Natural killer cell treated with Interleukin-12 subunit alpha and Interleukin-12 subunit beta and Interleukin-15 and Interleukin-18, amount 100 ng/mL, for 72 hours (primary cell): ENCODE measurements around the gene HOXA7. TPM values are rescaled to one million over a fixed set of nuclear protein-coding genes. Genes with fewer than 3 reads are reported as not detected.
A peak's percentile ranks its signal among the peaks of the same experiment; 100 is the strongest.

Source experiments
- ATAC-seq, 2 donors: fragments of 150-1000 bp; cut with Tn5 transposase in 1 of 2; sonication (Bioruptor Pico), chemical (Tn5 transposase) in 1 of 2; 2 replicates each; pipeline ENCODE4 v1.10.0; 2021
- DNase-seq: peaks from one replicate; pipeline ENCODE4 v3.0.0; 2022; ENCODE audit warnings: low spot score
- H3K27ac Mint-ChIP-seq, 2 donors: 1 replicate in 1 of 2; 2 replicates in 1 of 2; pipeline ENCODE4 v1.8.0; 2022; ENCODE audit warnings: mixed read lengths in 2 of 2, mild to moderate bottlenecking in 1 of 2, moderate library complexity in 1 of 2
- H3K27me3 Mint-ChIP-seq, 2 donors: 1 replicate in 1 of 2; 2 replicates in 1 of 2; pipeline ENCODE4 v1.8.0; 2022; ENCODE audit warnings: mixed read lengths in 2 of 2
- H3K36me3 Mint-ChIP-seq: one replicate; pipeline ENCODE4 v1.8.0; 2022; ENCODE audit warnings: mixed read lengths
- H3K4me1 Mint-ChIP-seq, 2 donors: 1 replicate in 1 of 2; 2 replicates in 1 of 2; pipeline ENCODE4 v1.8.0; 2022; ENCODE audit warnings: low read depth in 2 of 2, mixed read lengths in 2 of 2, mild to moderate bottlenecking in 1 of 2
- H3K4me3 Mint-ChIP-seq: one replicate; pipeline ENCODE4 v1.8.0; 2022; ENCODE audit warnings: mixed read lengths
- H3K9me3 Mint-ChIP-seq: 2 replicates; pipeline ENCODE4 v1.8.0; 2022; ENCODE audit warnings: mixed read lengths
- total RNA-seq, 2 donors: library from RNA; stranded (reverse); gene quantifications; one replicate each; pipeline ENCODE4 v1.2.3, GENCODE V29; 2022

HOXA7 gene
- total RNA-seq, 2 donors from 2014 or later: 0.20 TPM; not detected in 1

- Mint-ChIP-seq H3K4me3 (peak overlapping the region; percentile 82), H3K36me3 (no peaks in the 10 kb centered on the region), H3K27ac (no peak overlapping the region), H3K27me3 (peaks cover 32 to 41% of the 10 kb centered on the region in 2 donors), H3K9me3 (no peaks in the 10 kb centered on the region), H3K4me1 (peaks cover 7% of the 10 kb centered on the region in 2 donors)
- ATAC-seq: no peak
- DNase-seq: no peak
Measured at GRCh38 chr7:27141923-27142579, 14.4 kb downstream of the HOXA7 start.

DNA sequence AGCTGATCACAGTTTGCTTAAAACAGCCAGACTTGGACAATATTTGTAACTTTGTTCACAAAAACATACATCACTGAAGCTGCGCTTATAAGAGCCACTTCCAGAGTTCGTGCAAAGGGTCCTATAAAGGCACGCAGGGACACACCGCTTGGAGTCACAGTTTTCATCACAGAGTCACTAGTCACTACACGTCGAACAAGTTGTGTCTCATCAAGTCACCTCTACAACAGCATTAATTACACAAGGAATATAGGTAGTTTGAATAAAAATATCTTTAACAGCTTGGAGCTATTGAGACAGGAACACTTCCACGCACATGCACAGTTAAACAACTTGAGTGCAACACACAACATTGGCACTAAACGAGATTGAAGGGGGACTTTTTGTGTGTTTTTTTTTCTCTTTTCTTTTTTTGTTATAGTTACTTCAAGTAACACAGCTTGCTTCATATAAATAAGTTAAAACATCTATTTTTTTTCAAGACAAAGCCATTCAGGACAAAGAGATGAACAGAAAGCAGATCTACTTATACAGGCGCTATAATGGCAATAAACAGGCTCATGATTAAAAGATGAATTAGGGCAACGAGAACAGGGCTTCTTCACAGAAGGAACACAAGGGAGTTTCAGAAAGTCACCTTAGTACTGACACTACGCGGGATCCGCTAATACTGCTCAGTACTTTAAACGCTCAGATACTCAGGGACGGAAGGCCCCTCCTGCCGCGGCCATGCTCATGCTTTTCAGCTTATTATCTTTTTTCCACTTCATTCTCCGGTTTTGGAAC, 15.1 kb downstream of the HOXA7 start:
- peaks cover 27 to 36% of the 10 kb centered on the region in 2 donors for H3K27me3 Mint-ChIP-seq
- H3K9me3 Mint-ChIP-seq: no peaks in the 10 kb centered on the region
- ATAC-seq: no peak
- H3K27ac Mint-ChIP-seq: no peak overlapping the region
- H3K36me3 Mint-ChIP-seq: no peaks in the 10 kb centered on the region
- peaks cover 6 to 8% of the 10 kb centered on the region in 2 donors for H3K4me1 Mint-ChIP-seq
- no peak overlapping the region for H3K4me3 Mint-ChIP-seq
- no peak for DNase-seq

GRCh38 chr7:27140126-27140857, 16.2 kb downstream of the HOXA7 start:
- Mint-ChIP-seq H3K27me3 (peaks cover 27 to 40% of the 10 kb centered on the region in 2 donors), H3K4me3 (no peak overlapping the region), H3K9me3 (no peaks in the 10 kb centered on the region), H3K36me3 (no peaks in the 10 kb centered on the region), H3K27ac (no peak overlapping the region), H3K4me1 (peaks cover 14% of the 10 kb centered on the region in 2 donors)
- ATAC-seq (no peak), DNase-seq (no peak)

DNA sequence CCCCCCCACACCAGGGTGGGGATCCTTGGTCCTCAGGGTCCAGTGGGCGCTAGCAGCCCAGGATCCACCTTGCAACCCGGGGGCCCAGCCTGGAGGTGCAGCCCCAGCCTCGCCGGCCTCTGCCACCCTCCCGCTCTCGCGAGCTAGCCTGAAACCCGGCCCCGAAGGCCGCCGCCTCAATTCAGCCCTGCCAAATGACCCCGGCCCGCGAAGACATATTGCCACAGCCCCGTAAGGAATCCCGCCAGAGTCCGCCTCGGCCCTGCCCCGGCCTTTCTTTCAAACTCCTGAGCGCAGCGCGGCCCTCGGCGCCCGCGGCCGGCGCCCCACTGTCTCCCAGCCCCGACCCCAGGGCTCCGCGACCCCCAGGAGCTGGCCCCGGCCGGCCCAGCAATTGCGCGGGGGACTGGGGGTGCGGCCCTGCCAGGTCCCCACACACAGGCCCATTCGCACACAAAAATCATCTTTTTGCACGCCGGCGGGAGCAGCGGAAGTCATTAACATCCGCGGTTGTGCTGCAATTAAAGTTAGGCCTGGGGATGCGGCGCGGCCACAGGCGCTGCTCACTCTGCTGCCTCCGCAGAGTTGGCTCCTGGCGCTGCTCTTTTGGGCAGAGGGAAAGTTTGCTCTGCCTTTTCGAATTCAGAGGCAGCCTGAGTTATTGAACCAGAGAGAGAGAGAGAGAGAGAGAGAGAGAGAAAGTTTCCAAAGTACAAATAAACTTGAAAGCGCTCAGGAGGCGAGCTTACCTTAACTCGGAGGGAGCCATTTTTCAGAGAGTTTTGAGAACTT, 16.9 kb downstream of the HOXA7 start:
- no peak for DNase-seq
- no peak overlapping the region for H3K4me3 Mint-ChIP-seq
- H3K27ac Mint-ChIP-seq: no peak overlapping the region

DNA sequence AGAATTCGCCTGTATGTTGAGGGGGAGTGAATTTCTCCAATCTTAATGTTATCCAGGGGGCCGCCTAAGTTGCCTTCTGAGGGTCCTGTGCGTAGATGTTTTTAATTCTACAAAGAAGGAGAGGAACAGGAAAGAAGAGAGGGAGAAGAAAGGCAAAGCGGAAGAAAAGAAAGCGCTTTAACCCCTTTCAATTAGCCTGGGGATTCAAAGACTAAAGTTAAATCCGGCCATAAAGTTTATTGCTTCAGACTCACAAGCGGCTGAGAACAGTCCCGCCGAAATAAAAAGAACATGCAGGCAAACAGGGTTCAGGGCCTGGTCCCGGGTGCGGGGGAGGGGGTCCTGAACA, 17.5 kb downstream of the HOXA7 start:
- Mint-ChIP-seq H3K9me3 (no peaks in the 10 kb centered on the region), H3K27me3 (peaks cover 31 to 54% of the 10 kb centered on the region in 2 donors)

More for the DNA sequence above, 16.9 kb downstream of the HOXA7 start:
- H3K36me3 Mint-ChIP-seq: no peaks in the 10 kb centered on the region
- no peak for ATAC-seq
- peaks cover 21% of the 10 kb centered on the region in 2 donors for H3K4me1 Mint-ChIP-seq
- peaks cover 27 to 48% of the 10 kb centered on the region in 2 donors for H3K27me3 Mint-ChIP-seq
- no peaks in the 10 kb centered on the region for H3K9me3 Mint-ChIP-seq

DNA sequence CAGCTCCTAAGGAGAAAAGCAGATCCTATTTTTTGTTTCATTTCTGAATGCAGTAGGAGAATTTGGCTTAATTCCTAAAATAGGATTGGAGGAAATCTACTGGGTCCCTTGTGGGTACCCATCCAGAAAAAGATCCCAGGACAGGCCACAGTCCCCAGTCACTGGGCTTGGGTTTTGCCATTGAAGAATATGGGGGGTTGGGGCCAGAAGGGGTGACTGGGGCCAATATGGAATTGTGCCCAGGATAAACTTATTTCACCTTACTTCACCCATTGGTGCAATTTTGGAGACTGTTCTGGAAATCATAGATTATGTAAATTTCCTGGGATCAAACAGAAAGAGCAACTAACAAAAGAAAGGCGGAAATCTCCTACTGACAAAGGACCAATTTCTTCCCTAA, 18.0 kb downstream of the HOXA7 start:
- DNase-seq (no peak), ATAC-seq (no peak)
- Mint-ChIP-seq H3K27me3 (peaks cover 35 to 59% of the 10 kb centered on the region in 2 donors), H3K27ac (no peak overlapping the region), H3K4me1 (peaks cover 30% of the 10 kb centered on the region in 2 donors), H3K9me3 (no peaks in the 10 kb centered on the region), H3K4me3 (no peak overlapping the region), H3K36me3 (no peaks in the 10 kb centered on the region)

More for the DNA sequence above, 17.5 kb downstream of the HOXA7 start:
- ATAC-seq (no peak), DNase-seq (no peak)
- Mint-ChIP-seq H3K27ac (no peak overlapping the region), H3K4me1 (peaks cover 26 to 27% of the 10 kb centered on the region in 2 donors), H3K4me3 (no peak overlapping the region), H3K36me3 (no peaks in the 10 kb centered on the region)

DNA sequence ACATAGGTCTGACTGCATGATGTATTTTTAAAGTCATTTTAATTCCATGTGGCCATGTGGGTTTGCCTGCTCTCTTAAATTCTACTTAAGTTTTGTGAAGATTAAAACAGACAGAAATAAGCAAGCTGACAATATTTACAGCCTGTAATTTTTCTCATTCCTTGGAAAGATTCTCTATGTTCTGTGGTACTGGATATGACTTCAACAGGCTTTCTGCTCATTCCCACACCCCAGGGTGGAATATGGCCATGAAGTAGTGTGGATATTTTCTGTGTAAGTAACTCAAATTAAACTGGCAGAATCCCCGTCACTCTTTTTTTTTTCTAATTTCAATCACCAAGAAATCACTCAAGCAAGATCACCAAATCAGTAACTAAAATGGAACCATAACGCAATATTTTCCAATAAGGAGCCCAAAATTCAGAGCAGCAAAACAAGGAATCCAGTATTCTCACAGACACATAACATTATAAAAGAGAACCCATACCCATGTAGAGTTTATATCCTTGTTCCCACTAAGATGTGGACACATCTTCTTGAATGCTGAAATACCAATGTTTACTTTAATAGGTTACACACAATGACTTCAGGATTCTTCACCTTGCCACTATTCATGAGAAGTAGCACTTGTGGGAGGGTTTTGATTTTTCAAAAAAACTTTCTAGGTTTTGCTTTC, 18.7 kb downstream of the HOXA7 start:
- no peak for ATAC-seq

GRCh38 chr7:27134392-27134791, 22.1 kb downstream of the HOXA7 start:
- DNase-seq (no peak), ATAC-seq (peak; percentile 66 to 67)
- H3K27ac Mint-ChIP-seq: peak overlapping the region in 1 of 2 donors; percentile 57
- H3K4me1 Mint-ChIP-seq: peaks cover 24 to 26% of the 10 kb centered on the region in 2 donors
- peak overlapping the region; percentile 52 for H3K4me3 Mint-ChIP-seq
- H3K9me3 Mint-ChIP-seq: no peaks in the 10 kb centered on the region
- H3K36me3 Mint-ChIP-seq: no peaks in the 10 kb centered on the region
- H3K27me3 Mint-ChIP-seq: peaks cover 23 to 56% of the 10 kb centered on the region in 2 donors

More for the DNA sequence above, 18.7 kb downstream of the HOXA7 start:
- Mint-ChIP-seq H3K27me3 (peaks cover 34 to 63% of the 10 kb centered on the region in 2 donors), H3K36me3 (no peaks in the 10 kb centered on the region), H3K27ac (peak overlapping the region in 1 of 2 donors; percentile 2), H3K9me3 (no peaks in the 10 kb centered on the region), H3K4me3 (no peak overlapping the region), H3K4me1 (peaks cover 29 to 30% of the 10 kb centered on the region in 2 donors)
- no peak for DNase-seq

DNA sequence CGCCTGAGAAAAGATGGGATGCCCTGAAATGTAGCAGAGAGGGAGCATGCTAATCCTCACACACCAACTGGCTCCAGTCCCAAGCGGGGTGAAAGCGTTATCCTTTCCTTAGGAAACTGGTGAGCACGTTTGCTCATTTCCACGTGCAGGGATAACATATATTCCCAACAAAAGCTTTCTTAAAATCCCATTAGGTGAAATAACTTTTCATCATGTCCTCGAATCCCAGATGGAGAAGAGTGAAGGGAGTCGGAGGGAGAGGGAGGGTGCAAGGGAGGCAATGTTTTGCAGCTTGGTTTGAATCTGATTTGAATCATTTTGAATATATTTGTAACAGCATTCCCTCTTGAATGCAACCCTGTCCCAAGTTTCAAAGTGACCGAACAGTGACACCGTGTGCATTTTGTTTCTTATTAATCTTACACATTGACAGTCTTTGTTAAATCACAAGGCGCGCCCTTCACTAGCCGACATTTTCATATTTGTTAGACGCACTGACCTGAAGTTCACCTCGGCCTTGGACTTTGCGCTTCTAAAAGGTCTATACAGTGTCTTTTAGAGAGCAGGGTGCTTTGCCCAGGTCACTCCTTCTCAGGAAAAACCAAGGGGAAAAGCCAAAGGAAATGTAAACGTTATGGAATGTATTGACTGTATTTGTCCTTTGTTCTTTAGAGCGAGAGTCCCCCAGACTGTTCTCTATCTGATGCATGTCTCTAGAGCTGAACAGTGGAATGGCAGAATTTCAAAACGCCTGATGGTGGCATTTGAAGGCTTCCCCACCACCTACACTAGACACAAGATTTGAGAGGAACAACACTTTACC, 22.9 kb downstream of the HOXA7 start:
- H3K27me3 Mint-ChIP-seq: peaks cover 28 to 64% of the 10 kb centered on the region in 2 donors
- H3K36me3 Mint-ChIP-seq: no peaks in the 10 kb centered on the region
- H3K27ac Mint-ChIP-seq: peak overlapping the region in 1 of 2 donors; percentile 57
- DNase-seq (no peak), ATAC-seq (no peak)
- peaks cover 24 to 29% of the 10 kb centered on the region in 2 donors for H3K4me1 Mint-ChIP-seq
- H3K9me3 Mint-ChIP-seq: no peaks in the 10 kb centered on the region
- H3K4me3 Mint-ChIP-seq: peak overlapping the region; percentile 52

DNA sequence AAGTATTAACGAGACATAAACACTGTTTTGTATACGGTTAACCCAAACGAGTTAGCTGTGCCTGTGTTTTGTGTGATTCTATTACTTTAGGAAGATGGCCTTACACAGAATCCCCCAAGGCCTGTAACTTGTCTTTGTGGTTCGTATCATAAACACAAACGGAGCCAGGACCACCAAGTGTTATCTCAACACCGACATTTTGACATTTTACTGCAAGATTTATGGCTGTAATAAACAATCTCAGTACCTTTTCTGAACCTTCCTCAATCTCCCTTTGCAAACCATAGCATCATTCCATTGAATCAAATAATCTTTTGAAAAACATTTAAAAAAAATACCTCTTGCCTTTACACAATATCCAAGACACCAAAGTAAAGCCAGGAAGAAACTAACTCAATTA, 23.5 kb downstream of the HOXA7 start:
- Mint-ChIP-seq H3K27me3 (peaks cover 30 to 63% of the 10 kb centered on the region in 2 donors), H3K4me3 (no peak overlapping the region), H3K27ac (no peak overlapping the region), H3K36me3 (no peaks in the 10 kb centered on the region), H3K9me3 (no peaks in the 10 kb centered on the region), H3K4me1 (peaks cover 24 to 29% of the 10 kb centered on the region in 2 donors)
- ATAC-seq (no peak), DNase-seq (no peak)

- no peak overlapping the region for H3K4me3 Mint-ChIP-seq
- H3K27me3 Mint-ChIP-seq: peaks cover 29 to 64% of the 10 kb centered on the region in 2 donors
- no peaks in the 10 kb centered on the region for H3K36me3 Mint-ChIP-seq
Measured at GRCh38 chr7:27132214-27132613, 24.3 kb downstream of the HOXA7 start.

DNA sequence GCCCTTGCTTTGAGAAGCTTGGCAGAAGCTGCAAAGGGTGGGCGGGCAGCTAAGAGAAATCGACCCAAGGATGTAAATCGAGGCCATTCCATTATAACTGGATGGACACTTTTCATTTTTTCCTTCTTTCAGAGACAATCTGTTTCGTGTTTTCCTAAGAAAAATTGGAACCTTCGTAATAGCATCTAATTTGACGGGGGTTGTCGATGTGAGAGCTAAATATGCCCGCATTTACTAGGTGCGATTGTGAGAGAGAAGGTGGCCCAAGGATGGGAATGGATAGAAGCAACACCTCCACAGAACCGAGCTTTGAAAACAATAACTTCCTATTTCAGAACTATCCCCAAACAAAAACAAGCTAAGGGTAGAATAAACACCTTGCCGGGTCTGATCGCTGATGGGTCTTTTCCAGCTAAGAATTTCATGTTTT, 25.1 kb downstream of the HOXA7 start:
- ATAC-seq: no peak
- DNase-seq: no peak
- H3K4me3 Mint-ChIP-seq: no peak overlapping the region
- no peaks in the 10 kb centered on the region for H3K36me3 Mint-ChIP-seq
- H3K27ac Mint-ChIP-seq: no peak overlapping the region
- no peaks in the 10 kb centered on the region for H3K9me3 Mint-ChIP-seq
- H3K4me1 Mint-ChIP-seq: peaks cover 24 to 25% of the 10 kb centered on the region in 2 donors
- peaks cover 31 to 71% of the 10 kb centered on the region in 2 donors for H3K27me3 Mint-ChIP-seq

More at GRCh38 chr7:27132214-27132613, 24.3 kb downstream of the HOXA7 start:
- DNase-seq (no peak), ATAC-seq (no peak)
- Mint-ChIP-seq H3K27ac (no peak overlapping the region), H3K4me1 (peaks cover 24 to 28% of the 10 kb centered on the region in 2 donors), H3K9me3 (no peaks in the 10 kb centered on the region)
